Esophagus squamous epithelium (tissue), 4 donors: Measurements from ENCODE around the gene CIB4.

Source experiments
- CTCF ChIP-seq, 6 experiments: fragments of 450-650 bp in 4 of 6; fragments of 200-600 bp in 2 of 6; sonication (generic) in 2 of 6; IDR thresholded peaks; one replicate each; pipeline ENCODE4 v1.5.1; 2016 to 2019; ENCODE audit warnings: antibody characterized with exemption in 6 of 6, mild to moderate bottlenecking in 4 of 6, moderate library complexity in 4 of 6
- POLR2A ChIP-seq, 4 donors: fragments of 450-650 bp; IDR thresholded peaks; one replicate each; pipeline ENCODE4 v1.6.1; 2017; ENCODE audit warnings: antibody characterized with exemption in 4 of 4, mild to moderate bottlenecking in 4 of 4, moderate library complexity in 3 of 4

- no peak for TF ChIP-seq CTCF (IDR thresholded peaks at IDR 0.05)
- no peak for TF ChIP-seq POLR2A (IDR thresholded peaks at IDR 0.05)
These were observed 31.9 kb downstream of the CIB4 start for GRCh38 chr2:26609205-26609631.
